Measurements from ENCODE around the gene SH3PXD2B.
"Not testable (repeated sequence)": the region's sequence is repeated elsewhere in the genome, so short reads cannot be mapped to it uniquely, and the experiment has no call there.

The SH3PXD2B gene

GRCh38 chr5:172334641-172335040 lies 119.7 kb downstream of the SH3PXD2B start:
- no peak for DNase-seq

DNA sequence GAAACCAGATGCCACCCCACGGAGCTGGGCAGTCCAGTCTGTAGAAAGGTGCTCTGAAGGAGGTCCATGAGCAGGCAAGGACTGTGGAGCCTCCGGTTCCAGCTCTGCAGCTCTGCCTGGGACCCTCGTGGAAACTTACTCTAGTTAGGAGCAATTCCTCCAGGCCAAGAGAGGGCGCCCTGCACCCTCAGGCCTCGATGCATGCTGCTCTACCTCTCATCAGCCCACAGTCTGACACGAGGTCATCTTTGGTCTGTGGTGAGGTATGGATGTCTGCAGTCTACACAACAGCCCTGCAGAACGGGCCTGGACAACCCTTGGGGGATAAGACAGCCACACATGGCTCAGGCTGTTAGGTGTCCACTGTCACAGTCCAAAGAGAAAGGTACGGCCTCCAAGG lies 120.1 kb downstream of the SH3PXD2B start:
- no peak for DNase-seq

DNA sequence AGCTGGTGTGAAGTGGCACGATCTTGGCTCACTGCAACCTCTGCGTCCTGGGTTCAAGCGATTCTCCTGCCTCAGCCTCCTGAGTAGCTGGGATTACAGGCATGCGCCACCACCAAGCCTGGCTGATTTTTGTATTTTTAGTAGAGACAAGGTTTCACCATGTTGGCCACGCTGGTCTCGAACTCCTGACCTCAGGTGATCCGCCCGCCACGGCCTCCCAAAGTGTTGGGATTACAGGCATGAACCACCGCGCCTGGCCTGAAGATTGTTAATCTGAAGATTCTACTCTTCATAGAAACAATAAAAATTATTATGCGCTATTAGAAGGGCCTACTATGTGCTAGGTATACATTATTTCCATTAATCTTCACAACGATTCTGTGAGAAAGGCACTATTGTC lies 127.4 kb downstream of the SH3PXD2B start:
- not testable (repeated sequence) for DNase-seq

DNA sequence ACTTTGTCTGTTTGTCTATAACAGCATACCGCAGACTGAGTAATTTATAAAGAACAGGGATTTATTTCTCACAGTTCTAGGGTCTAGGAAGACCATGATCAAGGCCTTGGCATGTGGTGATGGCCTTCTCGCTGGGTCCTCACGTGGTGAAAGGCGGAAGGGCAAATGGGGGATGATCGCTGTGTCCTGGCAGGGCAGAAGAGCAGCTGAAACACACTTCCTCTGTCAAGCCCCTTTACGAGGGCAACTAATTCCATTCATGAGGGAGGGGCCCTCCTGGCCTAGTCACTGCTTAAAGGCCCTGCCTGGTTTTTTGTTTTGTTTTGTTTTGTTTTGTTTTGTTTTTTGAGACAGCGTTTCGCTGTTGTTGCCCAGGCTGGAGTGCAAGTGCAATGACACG lies 128.9 kb downstream of the SH3PXD2B start:
- no peak for DNase-seq

DNA sequence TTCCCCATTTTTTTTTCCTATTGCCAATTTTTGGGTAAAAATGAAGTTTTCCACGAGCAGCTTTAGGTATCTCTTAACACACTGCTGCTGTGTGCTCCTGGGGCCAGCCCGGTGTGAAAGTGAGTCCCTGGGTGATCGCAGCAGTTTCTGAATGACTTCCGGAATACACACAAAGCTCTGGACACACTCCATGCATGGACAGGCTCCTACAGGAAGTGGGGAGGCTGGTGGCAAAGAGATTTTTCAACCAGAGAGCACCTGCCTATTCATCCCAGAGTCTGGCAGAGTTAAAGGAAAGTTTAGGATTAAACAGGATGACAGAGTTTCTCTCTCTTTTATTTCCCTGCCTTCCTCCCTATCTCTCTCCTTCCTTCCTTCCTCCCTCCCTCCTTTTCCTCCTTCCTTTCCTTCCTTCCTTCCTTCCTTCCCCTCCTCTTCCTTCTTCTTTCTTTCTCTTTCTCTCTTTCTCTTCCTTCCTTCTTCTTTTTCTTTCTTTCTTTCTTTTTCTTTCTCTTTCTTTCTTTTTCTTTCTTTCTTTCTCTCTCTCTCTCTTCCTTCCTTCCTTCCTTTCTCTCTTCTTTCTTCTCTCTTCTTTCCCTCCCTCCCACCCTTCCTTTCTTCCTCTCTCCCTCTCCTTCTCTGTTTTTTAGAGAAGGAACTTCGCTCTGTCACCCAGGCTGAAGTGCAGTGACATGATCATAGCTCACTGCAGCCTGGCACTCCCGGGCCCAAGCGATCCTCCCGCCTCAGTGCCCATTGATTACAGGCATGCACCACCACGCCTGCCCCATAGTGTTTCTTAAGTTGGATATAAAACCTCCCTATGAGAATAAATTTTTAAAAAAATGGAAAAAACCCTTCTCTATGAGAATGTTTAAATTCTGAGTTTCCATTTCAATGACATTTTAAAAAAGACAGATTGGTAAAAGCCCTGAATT lies 132.0 kb downstream of the SH3PXD2B start:
- DNase-seq: no peak

GRCh38 chr5:172321593-172321992 lies 132.7 kb downstream of the SH3PXD2B start:
- DNase-seq: no peak

GRCh38 chr5:172319708-172320441 lies 134.4 kb downstream of the SH3PXD2B start:
- DNase-seq: no peak

DNA sequence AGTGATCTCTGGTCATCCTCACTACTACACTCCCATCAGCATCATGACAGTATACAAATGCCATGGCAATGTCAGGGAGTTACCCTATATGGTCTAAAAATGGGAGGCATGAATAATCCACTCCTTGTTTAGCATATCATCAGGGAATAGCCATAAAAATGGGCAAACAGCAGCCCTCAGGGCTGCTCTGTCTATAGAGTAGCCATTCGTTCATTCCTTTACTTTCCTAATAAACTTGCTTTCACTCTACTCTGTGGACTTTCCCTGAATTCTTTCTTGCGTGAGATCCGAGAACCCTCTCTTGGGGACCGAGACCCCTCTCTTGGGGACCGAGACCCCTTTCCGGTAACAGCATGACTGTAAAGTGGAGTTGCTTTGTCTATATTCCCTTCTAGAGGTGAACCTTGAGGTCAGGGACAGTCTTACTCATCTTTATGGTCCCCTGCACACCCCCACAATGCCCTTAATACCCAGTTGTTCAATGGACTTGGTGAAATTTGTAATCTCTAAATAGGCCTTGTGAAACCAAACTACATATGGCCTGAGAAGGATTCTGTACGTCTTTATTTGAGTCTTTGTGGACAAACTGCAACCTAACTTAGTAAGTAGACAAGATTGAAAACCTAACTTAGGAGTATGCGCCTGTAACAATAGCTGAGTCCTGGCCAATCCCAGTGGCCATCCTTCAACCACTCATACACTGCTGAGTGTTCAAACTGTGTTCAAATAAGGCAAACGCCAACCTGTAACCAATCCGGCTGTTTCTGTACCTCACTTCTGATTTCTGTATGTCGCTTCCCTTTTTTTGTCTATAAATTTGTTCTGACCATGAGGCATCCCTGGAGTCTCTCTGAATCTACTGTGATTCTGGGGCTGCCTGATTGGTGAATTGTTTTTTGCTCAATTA lies 138.5 kb downstream of the SH3PXD2B start:
- no peak for DNase-seq

DNA sequence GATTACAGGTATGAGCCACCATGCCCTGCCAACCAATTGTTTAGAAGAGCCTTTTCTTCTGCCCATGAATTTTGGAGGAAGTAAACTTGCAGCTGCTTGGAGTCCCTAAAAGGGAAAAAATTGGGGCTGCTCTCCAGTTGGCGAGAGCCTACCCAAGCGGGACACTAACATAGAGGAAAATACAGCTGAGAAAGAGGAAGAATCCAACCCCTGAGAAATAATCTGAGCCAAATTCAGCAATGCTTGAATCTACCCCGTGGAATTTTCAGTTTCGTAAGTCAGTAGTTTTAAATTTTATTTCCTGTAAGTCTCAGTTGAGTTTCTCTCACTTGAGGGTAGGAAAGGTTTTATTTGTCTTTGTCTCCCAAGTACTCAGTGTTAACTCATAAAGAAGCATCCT lies 140.4 kb downstream of the SH3PXD2B start:
- DNase-seq: no peak

GRCh38 chr5:172312286-172312685 lies 142.0 kb downstream of the SH3PXD2B start:
- DNase-seq: no peak

GRCh38 chr5:172311605-172312004 lies 142.7 kb downstream of the SH3PXD2B start:
- no peak for DNase-seq

- no peak for DNase-seq
These were observed 143.3 kb downstream of the SH3PXD2B start for GRCh38 chr5:172311026-172311425.

DNA sequence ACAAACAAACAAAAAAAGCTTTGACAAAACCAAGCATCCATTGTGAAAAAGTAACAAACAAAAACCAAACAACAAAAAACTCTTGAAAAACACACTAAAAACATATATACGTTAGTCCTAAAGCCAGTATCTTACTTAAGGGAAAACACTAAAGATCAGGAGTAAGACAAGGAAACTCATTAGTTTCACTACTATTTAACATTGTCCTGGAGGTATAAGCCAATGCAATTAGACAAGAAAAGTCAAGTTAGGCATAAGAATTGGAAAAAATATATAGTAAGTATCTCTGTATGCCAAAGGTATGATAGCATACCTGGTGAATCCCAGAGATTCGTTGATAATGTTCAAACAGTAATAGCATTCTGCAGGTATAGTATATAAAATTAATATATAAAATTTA lies 148.9 kb downstream of the SH3PXD2B start:
- no peak for DNase-seq

- no peak for DNase-seq
These were observed 150.6 kb downstream of the SH3PXD2B start for GRCh38 chr5:172303572-172304335.

GRCh38 chr5:172303162-172303561 lies 151.2 kb downstream of the SH3PXD2B start:
- no peak for DNase-seq

GRCh38 chr5:172302047-172302710 lies 152.1 kb downstream of the SH3PXD2B start:
- DNase-seq: no peak

DNA sequence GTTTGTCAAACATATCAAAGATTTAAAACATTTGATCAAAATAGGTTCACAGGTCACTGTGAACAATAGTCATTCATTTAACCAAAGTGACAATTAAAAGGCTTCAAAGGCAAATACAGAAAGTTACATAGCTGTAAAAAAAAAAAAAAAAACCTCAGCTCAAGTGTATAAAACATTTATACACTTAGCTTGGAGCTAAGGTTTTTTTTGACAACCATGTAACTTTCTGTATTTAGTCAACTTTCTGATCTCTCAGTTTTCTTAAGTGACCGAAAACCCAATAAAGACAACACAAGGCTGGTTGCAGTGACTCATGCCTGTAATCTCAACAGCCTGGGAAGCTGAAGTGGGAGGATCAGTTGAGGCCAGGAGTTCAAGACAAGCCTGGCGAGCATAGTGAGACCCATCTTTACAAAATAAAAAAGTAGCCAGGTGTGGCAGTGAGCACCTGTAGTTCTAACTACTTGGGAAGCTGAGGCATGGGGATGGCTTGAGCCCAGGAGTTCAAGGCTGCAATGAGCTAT lies 154.3 kb downstream of the SH3PXD2B start:
- no peak for DNase-seq

DNA sequence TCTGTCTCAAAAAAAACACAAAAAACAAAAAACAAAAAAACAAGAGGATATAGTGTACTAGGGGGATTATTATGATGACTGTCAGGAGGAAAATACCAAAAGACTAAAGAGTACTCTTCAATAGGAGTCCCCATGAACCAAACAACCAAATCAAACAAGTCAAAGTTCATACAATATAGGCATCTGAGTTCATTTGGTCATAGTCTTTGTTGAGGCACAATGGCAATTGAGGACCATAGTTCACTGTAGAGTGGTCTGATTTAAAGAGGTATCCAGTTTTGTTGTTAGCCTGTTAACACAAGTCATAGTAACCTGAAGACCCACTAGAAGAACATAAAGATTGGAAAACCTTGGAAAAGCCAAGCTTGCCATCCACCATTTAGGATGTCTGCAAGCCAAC lies 159.5 kb downstream of the SH3PXD2B start:
- no peak for DNase-seq

DNA sequence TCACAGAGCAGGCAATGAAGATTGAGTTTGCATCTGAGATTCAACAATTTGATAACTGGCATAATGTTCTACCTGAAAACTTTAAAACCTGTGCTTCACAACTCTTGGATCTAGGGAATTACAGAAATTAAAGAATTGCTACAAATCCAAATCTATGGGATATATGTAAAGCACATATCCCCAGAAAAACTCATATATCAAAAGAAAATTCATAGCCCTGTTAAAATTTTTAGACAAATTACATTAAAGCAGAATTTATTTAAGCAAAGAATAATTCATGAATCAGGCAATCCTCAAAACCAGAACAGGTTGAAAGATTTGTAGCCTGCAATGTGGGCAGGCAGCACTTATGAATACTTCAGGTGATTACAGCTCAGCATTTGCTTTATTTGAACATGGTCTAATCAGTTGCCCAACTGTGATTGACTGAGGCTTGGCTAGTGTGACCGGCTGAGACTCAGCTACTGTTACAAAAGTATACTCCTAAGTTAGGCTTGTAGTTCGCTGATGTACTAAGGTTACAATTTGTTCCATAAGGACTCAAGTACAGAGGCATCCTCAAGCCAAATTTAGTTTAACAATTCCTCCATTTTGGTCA lies 160.5 kb downstream of the SH3PXD2B start:
- no peak for DNase-seq

GRCh38 chr5:172293054-172293744 lies 161.1 kb downstream of the SH3PXD2B start:
- peak; percentile 30 to 82 for DNase-seq

Data from NCI-H446 (cell line).